Mesodermal cell (in vitro differentiated cells): Measurements from ENCODE around the gene MAPK6.

ENCODE experiments used
- H3K27ac ChIP-seq: 2 replicates; pipeline ENCODE4 v1.7.0; 2013; ENCODE audit warnings: mild to moderate bottlenecking, low read depth, low read length, moderate library complexity; ENCODE audit not compliant: severe bottlenecking
- H3K36me3 ChIP-seq: 2 replicates; pipeline ENCODE4 v1.7.1; 2013; ENCODE audit warnings: mild to moderate bottlenecking, low read length, moderate library complexity; ENCODE audit not compliant: control insufficient read depth, insufficient read depth
- H3K4me1 ChIP-seq: one replicate; pipeline ENCODE4 v1.7.1; 2013; ENCODE audit warnings: mild to moderate bottlenecking, low read length; ENCODE audit not compliant: insufficient read depth, control insufficient read depth, poor library complexity, severe bottlenecking
- H3K4me3 ChIP-seq: 2 replicates; pipeline ENCODE4 v1.7.0; 2013; ENCODE audit warnings: low read length, control low read depth, mild to moderate bottlenecking; ENCODE audit not compliant: insufficient read depth, poor library complexity, severe bottlenecking; ENCODE audit errors: extremely low read depth
- H3K9me3 ChIP-seq: 2 replicates; pipeline ENCODE4 v1.7.1; 2013; ENCODE audit warnings: mild to moderate bottlenecking, low read length, moderate library complexity; ENCODE audit not compliant: control insufficient read depth
- WGBS, 2 experiments: methylation state at CpG; one replicate each; pipeline ENCODE4 v1.1.5; 2013; ENCODE audit warnings: missing lambda C conversion rate in 2 of 2; ENCODE audit not compliant: insufficient coverage in 2 of 2; 5-methylcytosine and 5-hydroxymethylcytosine counted together

MAPK6 gene

DNA sequence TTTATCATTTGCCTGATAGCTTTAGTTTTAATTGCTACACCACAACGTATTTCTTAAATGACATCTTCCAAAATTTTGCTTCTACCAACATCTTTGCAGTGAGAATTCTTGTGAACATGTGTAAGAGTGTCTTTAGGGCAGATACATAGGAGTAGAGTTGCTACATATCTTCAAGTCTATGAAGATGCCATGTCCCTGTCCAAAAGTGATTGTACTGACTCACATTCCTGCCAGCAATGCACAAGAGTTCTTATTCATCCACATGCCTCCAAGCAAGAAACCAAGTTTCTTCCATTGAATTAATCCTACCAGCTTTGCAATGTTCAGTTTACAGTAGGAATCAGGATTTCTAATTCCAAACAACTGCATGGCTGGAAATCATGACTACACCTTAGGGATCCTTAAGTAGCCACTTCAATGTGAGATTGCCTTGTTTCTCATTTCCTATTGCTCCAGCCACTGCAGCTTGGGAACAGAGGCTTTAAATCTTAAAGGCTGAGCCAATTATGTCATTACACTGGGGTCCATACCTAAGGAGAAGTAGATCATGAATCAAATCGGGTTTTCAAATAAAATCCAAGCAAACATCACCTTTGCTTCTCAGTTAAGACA is 49.1 kb downstream of the MAPK6 start:
- Histone ChIP-seq H3K27ac (no peak overlapping the region), H3K36me3 (peaks cover 14% of the 10 kb centered on the region), H3K4me3 (no peak overlapping the region), H3K9me3 (no peaks in the 10 kb centered on the region), H3K4me1 (no peaks in the 10 kb centered on the region)
- WGBS, 2 experiments, result 80% methylated on average over 1 of the region's 2 CpGs; no CpG with 5 or more reads in 1 of the 2 experiments

DNA sequence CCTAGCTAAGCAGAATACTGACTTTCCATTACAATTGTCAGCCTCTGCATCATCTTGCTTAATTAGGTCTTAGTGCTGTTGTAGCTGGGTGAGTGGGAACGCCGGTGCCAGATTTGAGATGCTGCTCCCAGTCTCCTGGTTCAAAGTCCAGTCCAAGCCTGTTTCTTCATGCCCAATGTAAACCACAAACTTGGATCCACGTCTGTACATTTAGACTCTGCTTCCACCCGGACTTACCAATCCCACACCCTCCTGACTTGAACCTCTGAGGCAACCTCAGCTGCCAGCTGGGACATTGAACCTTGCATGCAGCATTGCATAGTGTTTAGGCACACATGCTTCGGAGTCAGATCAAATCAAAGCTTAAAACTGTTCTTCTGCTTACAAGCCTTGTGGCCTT is 50.5 kb downstream of the MAPK6 start:
- H3K9me3 ChIP-seq, result no peaks in the 10 kb centered on the region
- no peaks in the 10 kb centered on the region for H3K4me1 ChIP-seq
- 89 to 93% methylated on average over 4 of the region's 5 CpGs for WGBS, 2 experiments
- H3K4me3 ChIP-seq, result no peak overlapping the region
- peaks cover 2% of the 10 kb centered on the region for H3K36me3 ChIP-seq
- H3K27ac ChIP-seq, result no peak overlapping the region

GRCh38 chr15:52071570-52071969 is 52.6 kb downstream of the MAPK6 start:
- H3K36me3 ChIP-seq, result no peaks in the 10 kb centered on the region
- whole genome bisulfite sequencing, 2 experiments, result 90 to 96% methylated on average over 7 to 8 of the region's 10 CpGs
- peaks cover 2% of the 10 kb centered on the region for H3K4me1 ChIP-seq

DNA sequence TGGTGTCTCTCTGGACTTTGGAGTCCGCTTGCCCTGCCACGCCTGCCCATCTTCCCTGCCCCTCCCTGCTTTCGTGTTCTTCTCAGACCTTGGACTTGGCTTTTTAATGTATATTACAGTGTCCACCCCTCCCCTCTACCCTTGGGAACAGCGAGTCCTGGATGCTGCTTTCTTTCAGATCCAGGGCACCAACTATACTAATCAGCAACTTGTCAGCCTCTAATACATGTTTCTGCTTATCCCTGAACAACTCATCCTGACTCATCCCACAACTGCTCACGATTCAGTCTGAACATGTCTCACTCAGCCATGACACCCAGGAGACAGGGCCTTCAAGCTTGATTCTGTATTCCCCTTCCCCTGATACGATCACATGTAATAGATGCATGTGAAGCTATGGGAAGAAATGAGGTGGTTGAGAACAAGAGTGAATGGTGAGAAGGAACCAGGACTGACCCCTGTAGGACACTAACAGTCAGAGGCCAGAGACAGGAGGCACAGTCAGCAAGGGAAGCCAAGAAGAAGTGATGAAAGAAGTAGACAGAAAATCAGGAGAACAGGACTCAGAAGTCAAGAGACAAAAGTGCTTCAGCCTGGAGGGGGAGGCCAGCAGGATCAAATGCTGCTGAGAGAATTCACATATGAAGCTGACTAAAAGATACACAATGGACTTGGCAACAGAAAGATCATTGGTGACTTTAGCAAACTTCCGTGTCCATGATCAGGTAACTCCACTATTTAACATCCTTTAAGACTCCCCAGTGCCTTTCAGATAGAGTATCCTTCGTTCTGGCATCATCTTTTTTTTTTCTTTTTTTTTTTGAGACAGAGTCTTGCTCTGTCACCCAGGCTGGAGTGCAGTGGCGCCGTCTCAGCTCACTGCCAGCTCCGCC is 58.1 kb downstream of the MAPK6 start:
- Histone ChIP-seq H3K9me3 (no peaks in the 10 kb centered on the region), H3K36me3 (no peaks in the 10 kb centered on the region), H3K27ac (peak overlapping the region; percentile 23), H3K4me3 (no peak overlapping the region), H3K4me1 (peaks cover 15% of the 10 kb centered on the region)
- WGBS, 2 experiments, result 89 to 92% methylated on average over 5 to 10 of the region's 11 CpGs

More at GRCh38 chr15:52071570-52071969, 52.6 kb downstream of the MAPK6 start:
- Histone ChIP-seq H3K9me3 (no peaks in the 10 kb centered on the region), H3K27ac (no peak overlapping the region), H3K4me3 (no peak overlapping the region)

DNA sequence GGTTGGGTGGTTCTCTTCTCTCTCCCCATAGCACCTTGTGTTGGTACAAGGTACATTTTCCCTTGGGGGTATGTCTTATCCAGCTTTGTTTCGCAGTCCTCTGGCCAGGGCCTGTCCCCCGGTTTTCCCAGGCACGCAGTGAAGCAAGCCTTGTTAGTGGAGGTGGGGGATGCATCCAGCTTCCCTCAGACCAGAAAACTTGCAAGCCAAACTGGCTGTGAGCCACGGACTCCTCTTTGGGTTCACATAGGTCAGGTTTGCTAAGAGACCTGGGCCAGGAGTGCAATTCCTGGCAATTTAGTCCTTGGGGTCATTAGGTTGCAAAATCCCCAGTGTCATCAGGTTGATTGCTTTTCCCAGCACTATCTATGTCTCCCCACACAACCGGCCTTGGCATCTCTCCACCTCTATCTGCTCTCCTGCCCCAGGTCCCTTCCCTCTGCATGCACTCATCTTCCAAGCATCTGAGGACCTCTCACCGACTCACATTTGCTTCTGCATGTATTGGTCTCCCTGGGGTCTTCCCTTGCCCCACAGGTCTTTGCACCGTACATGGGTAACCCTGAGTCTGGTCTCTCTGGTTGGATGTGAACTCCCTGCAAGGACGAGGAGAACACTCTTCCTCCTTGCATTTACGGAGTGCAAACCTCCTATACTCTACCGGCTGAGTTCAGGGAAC is 59.3 kb downstream of the MAPK6 start:
- Histone ChIP-seq H3K4me1 (peaks cover 15% of the 10 kb centered on the region), H3K36me3 (no peaks in the 10 kb centered on the region), H3K27ac (no peak overlapping the region), H3K9me3 (no peaks in the 10 kb centered on the region), H3K4me3 (no peak overlapping the region)
- 79 to 89% methylated on average over 5 to 8 of the region's 10 CpGs for WGBS, 2 experiments

DNA sequence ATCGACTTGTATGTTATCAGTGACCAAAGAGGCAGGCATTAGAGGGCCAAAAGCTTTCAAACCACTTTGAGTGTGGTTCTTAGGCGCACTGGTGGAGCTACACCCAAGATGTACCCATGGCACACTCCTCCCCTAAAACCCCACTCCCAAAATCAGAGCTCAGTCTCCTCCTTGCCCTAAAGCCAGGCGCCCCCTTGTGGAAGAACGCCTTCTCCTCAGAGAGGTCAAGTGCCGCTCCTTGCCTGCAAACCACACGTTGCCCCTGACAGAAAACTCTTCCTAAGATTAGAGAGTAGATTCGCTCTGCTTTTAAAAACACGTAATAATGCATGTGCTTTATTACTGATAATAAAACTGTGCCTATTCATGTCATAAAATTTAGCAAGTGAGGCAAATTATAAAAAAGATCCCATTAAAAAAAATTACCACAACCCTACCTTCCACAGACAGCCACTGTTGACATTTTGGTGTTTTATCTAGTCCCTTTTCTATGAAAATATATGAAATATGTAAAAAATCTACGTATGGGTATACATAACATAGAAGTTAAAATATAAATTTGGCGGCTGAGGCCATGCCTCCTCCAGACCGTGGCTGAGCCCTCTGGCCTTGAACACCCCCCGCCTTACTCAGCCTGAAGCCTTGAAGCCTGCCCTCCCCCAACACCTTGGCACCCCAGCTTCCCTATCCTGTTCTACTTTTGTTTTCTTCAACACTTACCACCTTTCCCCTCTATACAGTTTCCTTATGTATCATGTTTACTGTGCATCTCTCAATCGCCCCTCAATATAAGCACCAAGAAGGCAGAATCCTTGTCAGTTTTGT is 60.1 kb downstream of the MAPK6 start:
- Histone ChIP-seq H3K4me3 (no peak overlapping the region), H3K36me3 (no peaks in the 10 kb centered on the region), H3K27ac (no peak overlapping the region), H3K9me3 (no peaks in the 10 kb centered on the region), H3K4me1 (peaks cover 15% of the 10 kb centered on the region)
- WGBS, 2 experiments, result 93 to 100% methylated on average over 2 to 6 of the region's 13 CpGs

- Histone ChIP-seq H3K27ac (no peak overlapping the region), H3K9me3 (no peaks in the 10 kb centered on the region), H3K36me3 (no peaks in the 10 kb centered on the region), H3K4me3 (no peak overlapping the region), H3K4me1 (peaks cover 15% of the 10 kb centered on the region)
- 93 to 100% methylated on average over 1 to 3 of the region's 5 CpGs for WGBS, 2 experiments
Measured at GRCh38 chr15:52080031-52080430, 61.0 kb downstream of the MAPK6 start.

DNA sequence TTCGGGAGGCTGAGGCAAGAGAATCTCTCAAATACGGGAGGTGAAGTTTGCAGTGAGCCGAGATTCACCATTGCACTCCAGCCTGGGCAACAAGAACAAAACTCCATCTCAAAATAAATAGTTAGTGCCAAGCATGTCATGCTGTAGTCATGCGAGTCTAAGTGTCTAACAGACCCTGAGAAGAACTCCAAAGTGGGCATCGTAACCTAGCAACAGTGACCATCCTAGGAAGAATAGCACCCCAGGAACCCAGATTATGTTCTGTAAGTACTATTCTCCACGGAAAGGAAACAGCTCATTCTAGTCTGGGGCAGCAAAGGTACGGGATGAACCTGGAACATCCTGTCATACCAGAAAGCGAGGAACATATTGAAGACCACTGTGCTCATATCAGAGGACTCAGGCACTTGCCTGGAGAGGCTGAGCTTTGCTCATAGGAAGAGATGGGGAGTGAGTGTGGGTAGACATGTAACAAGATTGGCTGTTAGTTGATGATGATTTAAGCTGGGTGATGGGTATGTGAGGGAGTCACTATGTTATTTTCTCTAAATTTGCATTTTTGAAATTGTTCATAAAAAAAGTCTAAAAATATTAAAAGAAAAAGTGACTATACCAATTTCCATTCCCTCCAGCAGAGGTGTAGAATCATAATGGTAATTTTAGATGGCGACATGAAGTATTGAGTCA is 61.8 kb downstream of the MAPK6 start:
- peaks cover 15% of the 10 kb centered on the region for H3K4me1 ChIP-seq
- 83 to 88% methylated on average over 5 to 8 of the region's 9 CpGs for WGBS, 2 experiments
- H3K27ac ChIP-seq, result no peak overlapping the region
- H3K36me3 ChIP-seq, result no peaks in the 10 kb centered on the region
- no peak overlapping the region for H3K4me3 ChIP-seq
- no peaks in the 10 kb centered on the region for H3K9me3 ChIP-seq

DNA sequence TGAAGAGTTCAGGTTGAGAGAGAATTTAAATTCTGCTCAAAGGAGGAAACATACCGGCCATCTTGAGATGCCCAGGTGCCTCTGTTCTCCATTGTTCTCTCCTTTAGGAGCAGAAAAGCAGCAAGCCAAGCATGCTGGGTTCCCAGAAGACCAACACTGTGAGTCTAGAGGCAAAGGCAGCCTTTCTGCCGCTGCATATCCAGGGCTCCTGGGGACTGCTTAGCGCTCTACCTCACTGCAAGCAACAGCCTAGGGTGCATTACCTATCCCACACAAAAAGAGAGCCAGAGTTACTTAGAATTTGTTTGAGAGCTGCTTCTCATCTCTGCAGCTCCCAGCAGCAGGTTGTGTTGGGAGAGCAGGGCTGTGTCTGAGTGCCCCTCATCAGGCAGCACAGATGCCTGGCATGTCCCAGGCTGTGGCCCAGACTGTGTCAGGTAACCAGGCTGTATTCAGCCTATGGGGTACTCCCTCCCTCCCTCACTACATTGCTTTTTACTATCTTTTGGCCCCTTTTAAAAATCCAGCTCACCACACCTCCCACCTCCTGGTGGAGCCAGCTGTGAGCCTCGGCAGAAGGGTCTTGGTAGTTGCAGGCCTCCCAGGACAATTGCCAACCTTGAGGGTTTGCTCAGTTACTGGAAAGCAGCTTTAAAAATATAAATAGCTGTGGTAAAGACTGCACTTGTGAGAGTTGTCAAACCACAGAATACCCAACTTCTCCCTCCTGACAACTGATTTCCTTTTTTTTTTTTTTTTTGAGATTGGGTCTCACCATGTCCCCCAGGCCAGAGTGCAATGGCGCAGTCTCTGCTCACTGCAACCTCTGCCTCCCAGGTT is 63.4 kb downstream of the MAPK6 start:
- H3K27ac ChIP-seq, result no peak overlapping the region
- H3K36me3 ChIP-seq, result no peaks in the 10 kb centered on the region
- peaks cover 7% of the 10 kb centered on the region for H3K9me3 ChIP-seq
- peaks cover 6% of the 10 kb centered on the region for H3K4me1 ChIP-seq
- H3K4me3 ChIP-seq, result no peak overlapping the region
- WGBS, 2 experiments, result 65 to 95% methylated on average over 3 to 4 of the region's 5 CpGs
